ENCODE results near the gene TGFBRAP1. TPM values are rescaled to one million over a fixed set of nuclear protein-coding genes. Genes with fewer than 3 reads are reported as not detected.

Gene TGFBRAP1
- total RNA-seq, 1 donor from 2014 or later: 13.7 TPM

DNA sequence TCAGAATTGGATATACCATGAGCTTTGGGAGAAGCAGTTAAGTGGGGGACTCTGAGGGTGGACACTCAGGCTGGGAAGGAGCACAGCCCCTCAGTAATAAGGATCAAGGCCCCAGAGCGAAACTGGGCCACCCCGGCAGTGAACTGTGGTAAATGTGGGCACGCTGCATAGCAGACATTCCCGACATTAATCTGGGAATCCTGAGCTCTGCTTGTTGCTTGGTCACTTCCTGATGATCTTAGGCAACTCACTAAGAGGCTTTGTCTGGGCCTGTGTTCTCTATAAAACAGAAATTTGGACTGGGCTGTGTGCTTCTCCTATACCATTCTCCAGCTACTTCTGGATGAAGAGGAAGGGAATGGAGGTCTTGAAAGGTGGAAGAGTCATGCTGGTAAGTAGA is 4.8 kb downstream of the TGFBRAP1 start:
- Histone ChIP-seq H3K36me3 (ENCODE audit: control insufficient read depth, insufficient read depth, low read length) (peaks cover 2% of the 10 kb centered on the region), H3K27me3 (ENCODE audit: control insufficient read depth, insufficient read depth, low read length) (no peaks in the 10 kb centered on the region), H3K4me3 (ENCODE audit: low read depth, low read length) (no peak overlapping the region)
- no peak for TF ChIP-seq CTCF (IDR thresholded peaks at IDR 0.05; ENCODE audit: insufficient read depth, low read length, severe bottlenecking)
- DNase-seq (ENCODE audit: low read depth): peak; percentile 79
- FAIRE-seq: no peak

GRCh38 chr2:105324101-105324500 is 5.4 kb downstream of the TGFBRAP1 start:
- no peak for TF ChIP-seq CTCF (IDR thresholded peaks at IDR 0.05; ENCODE audit: insufficient read depth, low read length, severe bottlenecking)
- no peak for FAIRE-seq
- peak; percentile 39 for DNase-seq (ENCODE audit: low read depth)
- Histone ChIP-seq H3K4me3 (ENCODE audit: low read depth, low read length) (no peak overlapping the region), H3K27me3 (ENCODE audit: control insufficient read depth, insufficient read depth, low read length) (no peaks in the 10 kb centered on the region), H3K36me3 (ENCODE audit: control insufficient read depth, insufficient read depth, low read length) (peaks cover 2% of the 10 kb centered on the region)

DNA sequence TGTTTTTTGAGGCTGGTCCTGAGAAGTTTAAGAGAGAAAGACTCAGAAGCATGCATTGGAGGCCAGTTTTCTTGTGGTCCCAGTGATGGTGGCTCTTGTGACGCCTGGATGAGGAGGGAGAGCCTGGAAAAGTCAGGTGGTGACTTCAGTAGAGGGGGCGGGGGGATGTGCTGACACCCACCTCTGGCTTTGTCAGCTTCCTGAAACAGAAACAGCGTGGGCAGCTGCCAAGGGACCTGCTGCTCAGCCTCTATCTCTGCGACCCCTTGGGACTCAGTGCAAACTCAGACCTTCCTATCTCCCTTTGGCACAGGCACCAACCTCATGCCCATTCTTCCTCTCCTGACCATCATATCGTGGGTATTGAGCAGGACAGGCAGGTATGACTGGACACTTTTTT is 6.4 kb downstream of the TGFBRAP1 start:
- no peak for TF ChIP-seq CTCF (IDR thresholded peaks at IDR 0.05; ENCODE audit: insufficient read depth, low read length, severe bottlenecking)
- Histone ChIP-seq H3K36me3 (ENCODE audit: control insufficient read depth, insufficient read depth, low read length) (peaks cover 2% of the 10 kb centered on the region), H3K27me3 (ENCODE audit: control insufficient read depth, insufficient read depth, low read length) (no peaks in the 10 kb centered on the region), H3K4me3 (ENCODE audit: low read depth, low read length) (no peak overlapping the region)
- no peak for DNase-seq (ENCODE audit: low read depth)
- no peak for FAIRE-seq

GRCh38 chr2:105321875-105322646 is 7.5 kb downstream of the TGFBRAP1 start:
- no peak for TF ChIP-seq CTCF (IDR thresholded peaks at IDR 0.05; ENCODE audit: insufficient read depth, low read length, severe bottlenecking)
- Histone ChIP-seq H3K27me3 (ENCODE audit: control insufficient read depth, insufficient read depth, low read length) (no peaks in the 10 kb centered on the region), H3K36me3 (ENCODE audit: control insufficient read depth, insufficient read depth, low read length) (peaks cover 2% of the 10 kb centered on the region), H3K4me3 (ENCODE audit: low read depth, low read length) (no peak overlapping the region)
- DNase-seq (ENCODE audit: low read depth): peak; percentile 63
- no peak for FAIRE-seq

GRCh38 chr2:105320651-105321215 is 8.8 kb downstream of the TGFBRAP1 start:
- no peak overlapping the region for H3K4me3 ChIP-seq (ENCODE audit: low read depth, low read length)
- no peaks in the 10 kb centered on the region for H3K36me3 ChIP-seq (ENCODE audit: control insufficient read depth, insufficient read depth, low read length)
- no peak for TF ChIP-seq CTCF (IDR thresholded peaks at IDR 0.05; ENCODE audit: insufficient read depth, low read length, severe bottlenecking)
- H3K27me3 ChIP-seq (ENCODE audit: control insufficient read depth, insufficient read depth, low read length): no peaks in the 10 kb centered on the region
- DNase-seq (ENCODE audit: low read depth) (peak; percentile 34), FAIRE-seq (no peak)

All from bronchial epithelial cell (primary cell).